Caco-2 (cell line): ENCODE measurements around the gene GLRA2. TPM values are rescaled to one million over a fixed set of nuclear protein-coding genes. Genes with fewer than 3 reads are reported as not detected.
"Not testable (repeated sequence)": the region's sequence is repeated elsewhere in the genome, so short reads cannot be mapped to it uniquely, and the experiment has no call there.

Source experiments
- BruUV-seq: library from RNA; stranded (reverse); fragments of 400-500 nt; replicated peaks from 2 replicates; lab custom pipeline; 2021; lab: Mats Ljungman, UMichigan
- CTCF ChIA-PET: fragments of 300-600 bp; sonication (Branson Sonifier 250); formaldehyde crosslinking; loops from one replicate; lab custom pipeline; 2022; ENCODE audit warnings: antibody characterized with exemption; lab: Charles Lee
- POLR2A ChIA-PET: fragments of 300-600 bp; sonication (Branson Sonifier 250); formaldehyde crosslinking; loops from one replicate; lab custom pipeline; 2022; ENCODE audit warnings: antibody characterized with exemption; lab: Charles Lee
- DNase-seq, 2 experiments: peaks; one replicate each; pipeline versions ENCODE4 v3.0.0 to v3.0.0-alpha.2; 2020 to 2022
- H3K27me3 ChIP-seq: replicated peaks from 2 replicates; pipeline ENCODE4 v1.6.0; 2011; ENCODE audit warnings: low read length; ENCODE audit not compliant: control insufficient read depth, insufficient read depth
- H3K36me3 ChIP-seq: 2 replicates; pipeline ENCODE4 v1.5.1; 2011; ENCODE audit warnings: low read length; ENCODE audit not compliant: control insufficient read depth, insufficient read depth
- H3K4me1 ChIP-seq: fragments of 250-450 bp; sonication (Bioruptor Pico); 2 replicates; pipeline ENCODE4 v1.5.1; 2020; ENCODE audit warnings: mild to moderate bottlenecking
- H3K4me3 ChIP-seq: 2 replicates; pipeline ENCODE4 v1.5.1; 2011; ENCODE audit warnings: low read depth, mild to moderate bottlenecking, control low read depth, low read length
- H3K9me3 ChIP-seq: fragments of 250-450 bp; sonication (Bioruptor Pico); 2 replicates; pipeline ENCODE4 v1.5.1; 2020; ENCODE audit warnings: mild to moderate bottlenecking, moderate library complexity
- H3K27ac Mint-ChIP-seq: one replicate; pipeline ENCODE4 v1.8.0; 2022; ENCODE audit warnings: mixed read lengths; ENCODE audit not compliant: unreplicated experiment
- H3K27me3 Mint-ChIP-seq: one replicate; pipeline ENCODE4 v1.8.0; 2022; ENCODE audit warnings: mixed read lengths; ENCODE audit not compliant: insufficient read depth, unreplicated experiment
- H3K36me3 Mint-ChIP-seq: one replicate; pipeline ENCODE4 v1.8.0; 2022; ENCODE audit warnings: mild to moderate bottlenecking, mixed read lengths; ENCODE audit not compliant: insufficient read depth, unreplicated experiment
- H3K4me1 Mint-ChIP-seq: one replicate; pipeline ENCODE4 v1.8.0; 2022; ENCODE audit warnings: low read depth, mixed read lengths; ENCODE audit not compliant: unreplicated experiment
- H3K4me3 Mint-ChIP-seq: one replicate; pipeline ENCODE4 v1.8.0; 2022; ENCODE audit warnings: mild to moderate bottlenecking, moderate library complexity, mixed read lengths; ENCODE audit not compliant: unreplicated experiment
- H3K9me3 Mint-ChIP-seq: one replicate; pipeline ENCODE4 v1.8.0; 2022; ENCODE audit warnings: mixed read lengths; ENCODE audit not compliant: unreplicated experiment
- CTCF ChIP-seq, 2 experiments: fragments of 200-600 bp in 1 of 2; IDR thresholded peaks; 1 replicate in 1 of 2; 2 replicates in 1 of 2; pipeline versions ENCODE4 v1.5.1 to v1.8.0; 2011 to 2022; ENCODE audit warnings: antibody characterized with exemption in 1 of 2, control low read depth in 1 of 2, inconsistent platforms in 1 of 2, low read depth in 1 of 2, low read length in 1 of 2, mild to moderate bottlenecking in 1 of 2, moderate library complexity in 1 of 2; ENCODE audit not compliant: insufficient read depth in 1 of 2, severe bottlenecking in 1 of 2, unreplicated experiment in 1 of 2
- intact Hi-C: fragments of 100-400 bp; cut with micrococcal nuclease; formaldehyde crosslinking; loops from one replicate; pipeline ENCODE4 v1.10.0; 2022; ENCODE audit not compliant: unreplicated experiment
- total RNA-seq: library from RNA; stranded (reverse); gene quantifications from 2 replicates; pipeline ENCODE4 v1.2.3, GENCODE V29; 2022

GLRA2 gene
- total RNA-seq, 1 experiment from 2014 or later, result not detected

- POLR2A ChIA-PET, result no interaction called here
- H3K27me3 Mint-ChIP-seq, result no peaks in the 10 kb centered on the region
- no peak for TF ChIP-seq CTCF (IDR thresholded peaks at IDR 0.05; ENCODE audit: insufficient read depth in 1 of 2, low read depth in 1 of 2, low read length in 1 of 2, severe bottlenecking in 1 of 2, unreplicated experiment in 1 of 2)
Measured at GRCh38 chrX:14607446-14607985, 78.2 kb downstream of the GLRA2 start.

DNA sequence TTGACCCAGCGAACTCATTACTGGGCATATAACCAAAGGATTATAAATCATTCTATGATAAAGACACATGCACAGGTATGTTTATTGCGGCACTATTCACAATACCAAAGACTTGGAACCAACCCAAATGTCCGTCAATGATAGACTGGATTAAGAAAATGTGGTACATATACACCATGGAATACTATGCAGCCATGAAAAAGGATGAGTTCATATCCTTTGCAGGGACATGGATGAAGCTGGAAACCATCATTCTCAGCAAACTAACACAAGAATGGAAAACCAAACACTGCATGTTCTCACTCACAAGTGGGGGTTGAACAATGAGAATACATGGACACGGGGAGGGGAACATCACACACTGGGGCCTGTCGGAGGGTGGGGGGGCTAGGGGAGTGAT lies 83.1 kb downstream of the GLRA2 start:
- H3K4me1 ChIP-seq, H3K4me3 Mint-ChIP-seq, H3K4me1 Mint-ChIP-seq, BruUV-seq, POLR2A ChIA-PET, H3K36me3 ChIP-seq, H3K27me3 Mint-ChIP-seq, H3K9me3 ChIP-seq, H3K9me3 Mint-ChIP-seq, H3K27me3 ChIP-seq, H3K4me3 ChIP-seq, CTCF ChIA-PET, H3K36me3 Mint-ChIP-seq, H3K27ac Mint-ChIP-seq, DNase-seq: not testable (repeated sequence)
- intact Hi-C loops, result loop anchor here (10.0 kb wide), 1 partner anchor 82 kb away; no protein-coding TSS in a partner anchor

More at GRCh38 chrX:14607446-14607985, 78.2 kb downstream of the GLRA2 start:
- DNase-seq, result no peak
- no peaks in the 10 kb centered on the region for H3K9me3 ChIP-seq
- no peak overlapping the region for H3K4me3 ChIP-seq
- H3K27ac Mint-ChIP-seq, result no peak overlapping the region
- H3K36me3 ChIP-seq, result no peaks in the 10 kb centered on the region
- no peaks in the 10 kb centered on the region for H3K9me3 Mint-ChIP-seq
- CTCF ChIA-PET, result no interaction called here
- H3K36me3 Mint-ChIP-seq, result no peaks in the 10 kb centered on the region
- no peaks in the 10 kb centered on the region for H3K4me1 ChIP-seq
- intact Hi-C loops, result no loop called here
- BruUV-seq, result no TSS peak
- H3K27me3 ChIP-seq, result no peaks in the 10 kb centered on the region
- no peak overlapping the region for H3K4me3 Mint-ChIP-seq
- H3K4me1 Mint-ChIP-seq, result no peaks in the 10 kb centered on the region

GRCh38 chrX:14616301-14616700 lies 87.0 kb downstream of the GLRA2 start:
- ChIA-PET CTCF (no interaction called here), POLR2A (no interaction called here)
- no peaks in the 10 kb centered on the region for H3K9me3 Mint-ChIP-seq
- H3K4me3 Mint-ChIP-seq, result no peak overlapping the region
- Histone ChIP-seq H3K27me3 (no peaks in the 10 kb centered on the region), H3K4me1 (no peaks in the 10 kb centered on the region), H3K36me3 (no peaks in the 10 kb centered on the region), H3K9me3 (no peaks in the 10 kb centered on the region), H3K4me3 (no peak overlapping the region)
- intact Hi-C loops, result loop anchor here (10.0 kb wide), 1 partner anchor 78 kb away; no protein-coding TSS in a partner anchor
- no peaks in the 10 kb centered on the region for H3K4me1 Mint-ChIP-seq
- no TSS peak for BruUV-seq
- no peak overlapping the region for H3K27ac Mint-ChIP-seq
- DNase-seq, result no peak
- no peaks in the 10 kb centered on the region for H3K36me3 Mint-ChIP-seq
- H3K27me3 Mint-ChIP-seq, result no peaks in the 10 kb centered on the region
- no peak for TF ChIP-seq CTCF (IDR thresholded peaks at IDR 0.05; ENCODE audit: insufficient read depth in 1 of 2, low read depth in 1 of 2, low read length in 1 of 2, severe bottlenecking in 1 of 2, unreplicated experiment in 1 of 2)
